Measurements from ENCODE around the gene PDGFB. TPM values are rescaled to one million over a fixed set of nuclear protein-coding genes. Genes with fewer than 3 reads are reported as not detected.

The PDGFB gene
- total and polyA plus RNA-seq, 9 of the 15 experiments (the other 6 are each of a cell fraction or from before 2014, with no cell fraction given) = 0.07 to 4.0 (median 0.48) TPM; not detected in 1

DNA sequence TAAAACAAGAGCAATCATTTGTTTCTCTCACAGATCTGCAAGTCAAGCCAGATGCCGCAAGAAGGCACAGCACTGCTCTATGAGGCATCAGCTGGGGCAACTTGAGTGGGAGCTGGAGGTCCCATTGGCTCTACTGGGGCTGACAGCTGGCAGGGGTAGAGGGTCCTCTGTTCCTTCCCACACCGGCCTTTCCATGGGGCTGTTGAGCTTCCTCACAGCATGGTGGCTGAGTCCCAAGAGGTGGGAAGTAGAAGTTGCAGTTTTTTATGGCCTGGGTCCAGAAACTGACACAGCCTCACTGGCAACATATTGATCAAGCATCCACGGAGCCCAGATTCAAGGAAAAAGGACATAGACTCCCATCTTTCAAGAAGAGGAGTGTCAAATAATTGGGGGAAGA, 40.2 kb upstream of the PDGFB start:
- FAIRE-seq = no peak
- no peak overlapping the region for H3K9ac ChIP-seq (ENCODE audit: insufficient read depth in 1 of 2, low read depth in 2 of 2, low read length in 2 of 2)
- no peak overlapping the region for H3K27ac ChIP-seq (ENCODE audit: extremely low read depth, low read depth, low read length)
- peaks cover 33 to 35% of the 10 kb centered on the region in 2 experiments for H3K4me1 ChIP-seq (replicated peaks in 1 of 2; ENCODE audit: control insufficient read depth in 2 of 2, insufficient read depth in 2 of 2, low read length in 2 of 2)
- H3K9me3 ChIP-seq (replicated peaks; ENCODE audit: control insufficient read depth, insufficient read depth, low read depth, low read length) = peaks cover 13% of the 10 kb centered on the region
- intact Hi-C loops (cut with micrococcal nuclease) = no loop called here
- WGBS (ENCODE audit: insufficient coverage, low coverage, missing lambda C conversion rate) = 100% methylated on average over 2 of the region's 3 CpGs
- H3K79me2 ChIP-seq (ENCODE audit: control insufficient read depth, insufficient read depth, low read length) = no peaks in the 10 kb centered on the region
- H3K36me3 ChIP-seq (ENCODE audit: control insufficient read depth, insufficient read depth, low read length) = no peaks in the 10 kb centered on the region; the same call in 2 of the 3 replicates
- H3K4me2 ChIP-seq (ENCODE audit: insufficient read depth, low read length) = no peak overlapping the region
- no peak for ATAC-seq
- no TSS peak for BruUV-seq (replicated peaks)
- no peaks in the 10 kb centered on the region for H3K27me3 ChIP-seq (ENCODE audit: control insufficient read depth in 2 of 2, insufficient read depth in 2 of 2, low read length in 2 of 2)
- H4K20me1 ChIP-seq (replicated peaks; ENCODE audit: control insufficient read depth, insufficient read depth, low read length) = no peaks in the 10 kb centered on the region
- POLR2A ChIA-PET = interaction anchor here (1.0 kb wide), 1 partner anchor 99 kb away, joined by 3 read pairs; no protein-coding TSS in a partner anchor
- H2AFZ ChIP-seq (ENCODE audit: low read depth, low read length) = no peak overlapping the region; the same call in 1 of the 2 replicates
- in situ Hi-C loops (cut with MboI) = no loop called here
- no peak for DNase-seq (ENCODE audit: extremely low read depth in 1 of 4, low spot score in 3 of 4)
- CTCF ChIA-PET (ENCODE audit: low intra/inter-chr PET ratio) = no interaction called here
- H3K4me3 ChIP-seq = no peak overlapping the region
- H3K9me1 ChIP-seq (ENCODE audit: control insufficient read depth, insufficient read depth, low read length) = no peaks in the 10 kb centered on the region
- TF ChIP-seq GATAD2B (IDR thresholded peaks at IDR 0.05; ENCODE audit: borderline replicate concordance) = no peak
- no peak for TF ChIP-seq POLR2B (IDR thresholded peaks at IDR 0.05; ENCODE audit: low read depth, partially characterized antibody)
- TF ChIP-seq, protein P1, sequence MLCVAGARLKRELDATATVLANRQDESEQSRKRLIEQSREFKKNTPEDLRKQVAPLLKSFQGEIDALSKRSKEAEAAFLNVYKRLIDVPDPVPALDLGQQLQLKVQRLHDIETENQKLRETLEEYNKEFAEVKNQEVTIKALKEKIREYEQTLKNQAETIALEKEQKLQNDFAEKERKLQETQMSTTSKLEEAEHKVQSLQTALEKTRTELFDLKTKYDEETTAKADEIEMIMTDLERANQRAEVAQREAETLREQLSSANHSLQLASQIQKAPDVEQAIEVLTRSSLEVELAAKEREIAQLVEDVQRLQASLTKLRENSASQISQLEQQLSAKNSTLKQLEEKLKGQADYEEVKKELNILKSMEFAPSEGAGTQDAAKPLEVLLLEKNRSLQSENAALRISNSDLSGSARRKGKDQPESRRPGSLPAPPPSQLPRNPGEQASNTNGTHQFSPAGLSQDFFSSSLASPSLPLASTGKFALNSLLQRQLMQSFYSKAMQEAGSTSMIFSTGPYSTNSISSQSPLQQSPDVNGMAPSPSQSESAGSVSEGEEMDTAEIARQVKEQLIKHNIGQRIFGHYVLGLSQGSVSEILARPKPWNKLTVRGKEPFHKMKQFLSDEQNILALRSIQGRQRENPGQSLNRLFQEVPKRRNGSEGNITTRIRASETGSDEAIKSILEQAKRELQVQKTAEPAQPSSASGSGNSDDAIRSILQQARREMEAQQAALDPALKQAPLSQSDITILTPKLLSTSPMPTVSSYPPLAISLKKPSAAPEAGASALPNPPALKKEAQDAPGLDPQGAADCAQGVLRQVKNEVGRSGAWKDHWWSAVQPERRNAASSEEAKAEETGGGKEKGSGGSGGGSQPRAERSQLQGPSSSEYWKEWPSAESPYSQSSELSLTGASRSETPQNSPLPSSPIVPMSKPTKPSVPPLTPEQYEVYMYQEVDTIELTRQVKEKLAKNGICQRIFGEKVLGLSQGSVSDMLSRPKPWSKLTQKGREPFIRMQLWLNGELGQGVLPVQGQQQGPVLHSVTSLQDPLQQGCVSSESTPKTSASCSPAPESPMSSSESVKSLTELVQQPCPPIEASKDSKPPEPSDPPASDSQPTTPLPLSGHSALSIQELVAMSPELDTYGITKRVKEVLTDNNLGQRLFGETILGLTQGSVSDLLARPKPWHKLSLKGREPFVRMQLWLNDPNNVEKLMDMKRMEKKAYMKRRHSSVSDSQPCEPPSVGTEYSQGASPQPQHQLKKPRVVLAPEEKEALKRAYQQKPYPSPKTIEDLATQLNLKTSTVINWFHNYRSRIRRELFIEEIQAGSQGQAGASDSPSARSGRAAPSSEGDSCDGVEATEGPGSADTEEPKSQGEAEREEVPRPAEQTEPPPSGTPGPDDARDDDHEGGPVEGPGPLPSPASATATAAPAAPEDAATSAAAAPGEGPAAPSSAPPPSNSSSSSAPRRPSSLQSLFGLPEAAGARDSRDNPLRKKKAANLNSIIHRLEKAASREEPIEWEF (CRISPR knock-in tag; IDR thresholded peaks at IDR 0.05) = no peak
- TF ChIP-seq CBX5 (IDR thresholded peaks at IDR 0.05; ENCODE audit: borderline replicate concordance, low read depth) = 0 out of 2 replicates have a peak, but pooled peaks have one; percentile 16
- no peak for TF ChIP-seq IFI16 (CRISPR knock-in tag; IDR thresholded peaks at IDR 0.05)
- no peak for TF ChIP-seq PTTG1 (tag; IDR thresholded peaks at IDR 0.05; ENCODE audit: low read depth)
- no peak for TF ChIP-seq ARID1B (IDR thresholded peaks at IDR 0.05)
- no peak for TF ChIP-seq FOXA1 (IDR thresholded peaks at IDR 0.05; ENCODE audit: borderline replicate concordance)
- TF ChIP-seq ILK (tag; IDR thresholded peaks at IDR 0.05; ENCODE audit: borderline replicate concordance, low read depth) = no peak
- TF ChIP-seq HMG20A (CRISPR knock-in tag; conservative IDR thresholded peaks at IDR 0.05) = no peak
- TF ChIP-seq MXD1 (CRISPR knock-in tag; IDR thresholded peaks at IDR 0.05; ENCODE audit: borderline replicate concordance, poor library complexity, severe bottlenecking) = no peak
- TF ChIP-seq ZNF512 (tag; IDR thresholded peaks at IDR 0.05) = no peak
- TF ChIP-seq, protein P2, sequence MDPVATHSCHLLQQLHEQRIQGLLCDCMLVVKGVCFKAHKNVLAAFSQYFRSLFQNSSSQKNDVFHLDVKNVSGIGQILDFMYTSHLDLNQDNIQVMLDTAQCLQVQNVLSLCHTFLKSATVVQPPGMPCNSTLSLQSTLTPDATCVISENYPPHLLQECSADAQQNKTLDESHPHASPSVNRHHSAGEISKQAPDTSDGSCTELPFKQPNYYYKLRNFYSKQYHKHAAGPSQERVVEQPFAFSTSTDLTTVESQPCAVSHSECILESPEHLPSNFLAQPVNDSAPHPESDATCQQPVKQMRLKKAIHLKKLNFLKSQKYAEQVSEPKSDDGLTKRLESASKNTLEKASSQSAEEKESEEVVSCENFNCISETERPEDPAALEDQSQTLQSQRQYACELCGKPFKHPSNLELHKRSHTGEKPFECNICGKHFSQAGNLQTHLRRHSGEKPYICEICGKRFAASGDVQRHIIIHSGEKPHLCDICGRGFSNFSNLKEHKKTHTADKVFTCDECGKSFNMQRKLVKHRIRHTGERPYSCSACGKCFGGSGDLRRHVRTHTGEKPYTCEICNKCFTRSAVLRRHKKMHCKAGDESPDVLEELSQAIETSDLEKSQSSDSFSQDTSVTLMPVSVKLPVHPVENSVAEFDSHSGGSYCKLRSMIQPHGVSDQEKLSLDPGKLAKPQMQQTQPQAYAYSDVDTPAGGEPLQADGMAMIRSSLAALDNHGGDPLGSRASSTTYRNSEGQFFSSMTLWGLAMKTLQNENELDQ (CRISPR knock-in tag; IDR thresholded peaks at IDR 0.05; ENCODE audit: borderline replicate concordance) = no peak

Data from K562 (cell line).